Neural progenitor cell (in vitro differentiated cells): Measurements from ENCODE around the gene CNTNAP2. TPM values are rescaled to one million over a fixed set of nuclear protein-coding genes. Genes with fewer than 3 reads are reported as not detected.
"Not testable (repeated sequence)": the region's sequence is repeated elsewhere in the genome, so short reads cannot be mapped to it uniquely, and the experiment has no call there.

Experiments
- DNase-seq: peaks from one replicate; pipeline ENCODE4 v3.0.0-alpha.2; 2016; ENCODE audit warnings: low spot score
- H2AFZ ChIP-seq: fragments of 200-600 bp; sonication (generic); replicated peaks from 2 replicates; pipeline ENCODE4 v1.6.1; 2016; ENCODE audit warnings: antibody characterized with exemption
- H3F3A ChIP-seq: fragments of 200-600 bp; sonication (generic); 2 replicates; pipeline ENCODE4 v1.6.1; 2016; ENCODE audit warnings: antibody characterized with exemption, low read depth
- H3K27ac ChIP-seq: fragments of 200-600 bp; sonication (generic); 2 replicates; pipeline ENCODE4 v1.5.1; 2016; ENCODE audit warnings: mild to moderate bottlenecking
- H3K27me3 ChIP-seq: fragments of 200-600 bp; sonication (generic); 2 replicates; pipeline ENCODE4 v1.6.1; 2016; ENCODE audit warnings: mild to moderate bottlenecking, moderate library complexity
- H3K36me3 ChIP-seq: fragments of 200-600 bp; sonication (generic); 2 replicates; pipeline ENCODE4 v1.5.1; 2016
- H3K4me1 ChIP-seq: fragments of 200-600 bp; sonication (generic); 2 replicates; pipeline ENCODE4 v1.6.1; 2016; ENCODE audit warnings: mixed run types
- H3K4me2 ChIP-seq: fragments of 200-600 bp; sonication (generic); 2 replicates; pipeline ENCODE4 v1.6.1; 2016
- H3K4me3 ChIP-seq: fragments of 200-600 bp; sonication (generic); 2 replicates; pipeline ENCODE4 v1.5.1; 2016
- H3K79me2 ChIP-seq: fragments of 200-600 bp; sonication (generic); 2 replicates; pipeline ENCODE4 v1.6.1; 2016; ENCODE audit warnings: low read depth
- H3K9ac ChIP-seq: fragments of 200-600 bp; sonication (generic); 2 replicates; pipeline ENCODE4 v1.6.1; 2016
- H3K9me3 ChIP-seq: fragments of 200-600 bp; sonication (generic); 2 replicates; pipeline ENCODE4 v1.5.1; 2016; ENCODE audit warnings: low read depth
- H4K20me1 ChIP-seq: fragments of 200-600 bp; sonication (generic); 2 replicates; pipeline ENCODE4 v1.6.1; 2016; ENCODE audit warnings: low read depth
- H3K27ac Mint-ChIP-seq: 3 replicates; pipeline ENCODE4 v1.8.0; 2021; ENCODE audit warnings: mixed read lengths
- H3K27me3 Mint-ChIP-seq: 2 replicates; pipeline ENCODE4 v1.8.0; 2022; ENCODE audit warnings: low read depth, mild to moderate bottlenecking, inconsistent platforms, moderate library complexity, mixed read lengths; ENCODE audit not compliant: insufficient read depth
- H3K36me3 Mint-ChIP-seq: 3 replicates; pipeline ENCODE4 v1.8.0; 2021; ENCODE audit warnings: mixed read lengths
- H3K4me1 Mint-ChIP-seq: 3 replicates; pipeline ENCODE4 v1.8.0; 2021; ENCODE audit warnings: mixed read lengths
- H3K4me3 Mint-ChIP-seq: 3 replicates; pipeline ENCODE4 v1.8.0; 2021; ENCODE audit warnings: mild to moderate bottlenecking, moderate library complexity, mixed read lengths
- H3K9me3 Mint-ChIP-seq: 3 replicates; pipeline ENCODE4 v1.8.0; 2020; ENCODE audit warnings: mixed read lengths
- CTCF ChIP-seq: fragments of 200-600 bp; sonication (generic); IDR thresholded peaks from 2 replicates; pipeline ENCODE4 v1.5.1; 2017; ENCODE audit warnings: antibody characterized with exemption, mild to moderate bottlenecking
- EZH2 ChIP-seq: fragments of 200-600 bp; sonication (generic); IDR thresholded peaks from 2 replicates; pipeline ENCODE4 v1.6.1; 2017; ENCODE audit warnings: antibody characterized with exemption, mild to moderate bottlenecking, moderate library complexity
- EZH2phosphoT487 ChIP-seq: fragments of 200-600 bp; sonication (generic); IDR thresholded peaks from 2 replicates; pipeline ENCODE4 v1.6.1; 2017; ENCODE audit warnings: antibody characterized with exemption
- total RNA-seq: library from RNA; depleted of rRNA; stranded (reverse); fragments of >200 nt; gene quantifications from 2 replicates; pipeline ENCODE4 v1.2.3, GENCODE V29; 2015; ENCODE audit warnings: low replicate concordance

Gene CNTNAP2
- total RNA-seq, 1 donor from 2014 or later: 126 TPM

- Histone ChIP-seq H3K4me2 (no peak overlapping the region), H4K20me1 (no peaks in the 10 kb centered on the region), H3K79me2 (no peaks in the 10 kb centered on the region), H3F3A (no peaks in the 10 kb centered on the region), H3K27ac (no peak overlapping the region), H3K27me3 (no peaks in the 10 kb centered on the region), H3K36me3 (no peaks in the 10 kb centered on the region), H3K4me3 (no peak overlapping the region), H2AFZ (no peak overlapping the region), H3K4me1 (no peaks in the 10 kb centered on the region), H3K9ac (no peak overlapping the region), H3K9me3 (no peaks in the 10 kb centered on the region)
- DNase-seq: no peak
- Mint-ChIP-seq H3K36me3 (no peaks in the 10 kb centered on the region), H3K27ac (no peak overlapping the region), H3K27me3 (no peaks in the 10 kb centered on the region), H3K9me3 (no peaks in the 10 kb centered on the region), H3K4me3 (no peak overlapping the region), H3K4me1 (no peaks in the 10 kb centered on the region)
- TF ChIP-seq EZH2 (no peak), CTCF (no peak), EZH2phosphoT487 (no peak)
These were observed 1942.2 kb downstream of the CNTNAP2 start for GRCh38 chr7:148058753-148059152.

GRCh38 chr7:148060724-148061123 is 1944.1 kb downstream of the CNTNAP2 start:
- H3K4me1 Mint-ChIP-seq: no peaks in the 10 kb centered on the region
- H3K4me2 ChIP-seq: no peak overlapping the region
- no peak for TF ChIP-seq EZH2phosphoT487
- no peak for TF ChIP-seq EZH2
- TF ChIP-seq CTCF: no peak
- H2AFZ ChIP-seq: no peak overlapping the region
- no peaks in the 10 kb centered on the region for H3K36me3 Mint-ChIP-seq
- no peaks in the 10 kb centered on the region for H3K27me3 Mint-ChIP-seq
- H3K27me3 ChIP-seq: no peaks in the 10 kb centered on the region
- H3K36me3 ChIP-seq: no peaks in the 10 kb centered on the region
- H3K9me3 Mint-ChIP-seq: peaks cover 11% of the 10 kb centered on the region
- no peaks in the 10 kb centered on the region for H3K79me2 ChIP-seq
- H3K27ac Mint-ChIP-seq: no peak overlapping the region
- no peak overlapping the region for H3K27ac ChIP-seq
- no peaks in the 10 kb centered on the region for H3K4me1 ChIP-seq
- H3K9ac ChIP-seq: no peak overlapping the region
- no peak overlapping the region for H3K4me3 Mint-ChIP-seq
- H4K20me1 ChIP-seq: no peaks in the 10 kb centered on the region
- H3K9me3 ChIP-seq: no peaks in the 10 kb centered on the region
- DNase-seq: no peak
- H3F3A ChIP-seq: no peaks in the 10 kb centered on the region
- no peak overlapping the region for H3K4me3 ChIP-seq

GRCh38 chr7:148078111-148078510 is 1961.5 kb downstream of the CNTNAP2 start:
- not testable (repeated sequence) for H3F3A ChIP-seq, H4K20me1 ChIP-seq, H3K27me3 ChIP-seq, H3K4me3 Mint-ChIP-seq, H3K27me3 Mint-ChIP-seq, H3K4me2 ChIP-seq, H3K79me2 ChIP-seq, H3K4me1 ChIP-seq, H3K4me1 Mint-ChIP-seq, H3K27ac Mint-ChIP-seq, H2AFZ ChIP-seq, H3K36me3 ChIP-seq, DNase-seq, H3K9me3 ChIP-seq, H3K4me3 ChIP-seq, H3K27ac ChIP-seq, H3K9ac ChIP-seq
- peaks cover 10% of the 10 kb centered on the region for H3K36me3 Mint-ChIP-seq
- H3K9me3 Mint-ChIP-seq: peaks cover 25% of the 10 kb centered on the region

- Histone ChIP-seq H3K9ac (no peak overlapping the region), H3K27ac (no peak overlapping the region), H3K4me2 (no peak overlapping the region), H2AFZ (no peak overlapping the region), H3K4me1 (no peaks in the 10 kb centered on the region), H3K36me3 (no peaks in the 10 kb centered on the region), H3K9me3 (no peaks in the 10 kb centered on the region), H3F3A (no peaks in the 10 kb centered on the region), H3K79me2 (no peaks in the 10 kb centered on the region), H3K4me3 (no peak overlapping the region), H4K20me1 (no peaks in the 10 kb centered on the region), H3K27me3 (no peaks in the 10 kb centered on the region)
- peaks cover 2% of the 10 kb centered on the region for H3K27me3 Mint-ChIP-seq
- peaks cover 10% of the 10 kb centered on the region for H3K36me3 Mint-ChIP-seq
- H3K4me3 Mint-ChIP-seq: no peak overlapping the region
- H3K9me3 Mint-ChIP-seq: peaks cover 25% of the 10 kb centered on the region
- H3K27ac Mint-ChIP-seq: no peak overlapping the region
- DNase-seq: no peak
- H3K4me1 Mint-ChIP-seq: peaks cover 11% of the 10 kb centered on the region
- TF ChIP-seq EZH2phosphoT487 (no peak), CTCF (no peak), EZH2 (no peak)
These were observed 1962.8 kb downstream of the CNTNAP2 start for GRCh38 chr7:148079206-148080080.
